Effector CD4-positive, alpha-beta T cell (primary cell): ENCODE data around the gene DBH.
A peak's percentile ranks its signal among the peaks of the same experiment; 100 is the strongest.

Experiments
- DNase-seq: peaks from one replicate; pipeline ENCODE4 v3.0.0-alpha.2; 2020

The DBH gene

DNA sequence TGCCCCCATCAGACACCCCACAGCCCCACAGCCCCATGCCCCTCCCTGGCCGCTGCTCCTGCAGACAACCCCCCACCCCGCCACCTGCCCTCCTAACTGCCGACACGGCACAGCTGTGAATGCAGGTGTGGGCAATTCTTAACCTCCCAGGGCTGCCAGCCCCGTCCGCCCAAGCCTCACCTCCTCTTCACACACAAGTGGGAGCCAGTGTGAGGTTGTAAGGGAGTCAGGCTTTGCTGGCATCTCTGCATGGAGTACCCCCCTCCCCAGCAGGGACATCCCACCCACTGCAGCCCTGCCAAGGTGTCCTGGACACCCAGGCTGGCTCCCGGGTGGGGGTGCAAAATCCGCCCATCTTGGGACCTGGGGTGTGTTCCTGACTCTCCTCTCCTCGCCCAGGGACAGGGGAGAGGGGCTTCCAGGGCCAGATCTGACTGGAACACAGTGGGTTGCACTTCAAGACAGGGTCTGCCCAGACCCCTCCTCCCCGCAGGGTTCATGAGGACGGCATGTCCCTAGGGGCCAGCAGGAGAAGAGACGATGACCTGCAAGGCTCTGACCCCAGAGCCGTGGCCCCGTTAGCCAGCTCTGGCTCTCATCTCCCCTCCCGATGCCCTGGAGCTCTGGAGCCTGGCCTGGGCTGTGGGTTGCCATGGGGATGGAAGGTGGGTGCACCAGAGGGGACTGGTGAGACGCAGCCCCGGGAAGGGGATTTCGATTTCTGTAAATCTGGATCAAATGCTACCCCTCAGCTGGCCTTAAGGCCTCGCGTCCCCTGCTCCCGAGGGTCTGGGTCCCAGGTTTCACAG, 67.6 kb downstream of the DBH start:
- DNase-seq = peak; percentile 12

DNA sequence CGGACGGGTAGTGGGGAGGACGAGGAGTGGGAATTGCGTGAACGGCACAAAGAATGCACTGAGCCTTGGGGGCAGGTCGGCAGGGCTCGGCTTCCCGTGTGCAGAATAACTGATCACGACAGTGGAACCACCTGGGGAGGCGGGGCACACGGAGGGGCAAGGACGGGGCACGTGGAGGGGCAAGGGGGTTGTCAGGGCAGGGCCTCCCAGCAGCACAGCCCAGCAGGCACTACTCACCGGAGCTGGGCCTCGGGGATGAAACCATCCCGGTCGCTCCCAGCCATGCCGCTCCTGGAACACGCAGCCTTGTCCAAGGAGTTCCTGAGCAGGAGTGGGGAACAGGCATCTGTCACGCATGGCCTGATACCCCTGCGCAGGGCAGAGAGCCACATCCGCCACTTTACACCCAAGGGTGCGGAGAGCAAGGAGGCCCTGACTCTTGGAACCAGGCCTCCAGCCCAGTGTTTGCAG, 68.6 kb downstream of the DBH start:
- DNase-seq = no peak

DNA sequence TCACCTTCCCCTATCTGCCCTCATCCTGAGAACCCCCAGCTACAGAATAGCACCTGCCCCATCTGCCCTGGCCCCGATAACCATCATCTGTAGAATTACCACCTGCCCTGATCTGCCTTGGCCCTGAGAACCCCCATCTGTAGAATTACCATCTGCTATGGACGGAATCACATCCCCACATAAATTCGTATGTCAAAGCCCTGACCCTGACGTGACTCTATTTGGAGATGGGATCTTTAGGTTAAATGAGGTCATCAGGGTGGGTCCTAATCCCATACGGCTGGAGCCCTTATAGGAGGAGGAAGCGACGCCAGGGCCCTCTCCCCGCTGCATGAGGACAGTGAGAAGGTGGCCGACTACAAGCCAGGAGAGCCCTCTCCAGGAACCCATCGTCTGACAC, 69.4 kb downstream of the DBH start:
- no peak for DNase-seq

DNA sequence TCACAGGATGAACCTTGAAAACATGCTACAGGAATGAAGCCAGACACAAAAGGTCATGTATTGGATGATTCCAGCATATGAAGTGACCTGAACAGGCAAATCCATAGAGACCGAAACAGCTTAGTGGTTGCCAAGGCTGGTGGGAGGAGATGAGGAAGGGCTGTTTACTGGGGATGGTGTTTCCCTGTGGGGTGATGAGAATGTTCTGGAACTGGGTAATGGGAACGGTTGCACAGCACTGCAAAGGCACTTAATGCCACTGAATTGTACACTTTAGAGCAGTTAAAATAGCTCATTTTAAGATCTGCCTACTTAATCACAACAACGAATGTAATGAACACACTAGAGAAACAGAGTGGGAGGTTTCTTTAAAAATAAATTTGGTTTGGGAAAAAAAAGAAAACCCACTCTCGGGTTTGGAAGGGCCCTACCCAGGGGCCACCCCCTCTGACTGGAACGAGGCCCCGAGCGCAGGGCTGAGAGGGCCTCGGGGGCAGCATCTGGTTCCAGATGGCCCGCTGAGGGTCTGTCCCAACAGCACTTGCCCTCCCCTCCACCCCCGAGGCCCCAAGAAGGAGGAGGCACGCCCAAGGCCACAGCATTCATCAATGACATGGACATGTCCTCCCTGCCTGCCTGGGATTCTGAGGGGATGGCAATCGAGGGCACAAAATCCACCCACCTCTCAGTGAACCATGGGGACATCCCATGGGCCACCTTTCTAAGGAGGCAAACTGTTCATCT, 70.3 kb downstream of the DBH start:
- DNase-seq = no peak

DNA sequence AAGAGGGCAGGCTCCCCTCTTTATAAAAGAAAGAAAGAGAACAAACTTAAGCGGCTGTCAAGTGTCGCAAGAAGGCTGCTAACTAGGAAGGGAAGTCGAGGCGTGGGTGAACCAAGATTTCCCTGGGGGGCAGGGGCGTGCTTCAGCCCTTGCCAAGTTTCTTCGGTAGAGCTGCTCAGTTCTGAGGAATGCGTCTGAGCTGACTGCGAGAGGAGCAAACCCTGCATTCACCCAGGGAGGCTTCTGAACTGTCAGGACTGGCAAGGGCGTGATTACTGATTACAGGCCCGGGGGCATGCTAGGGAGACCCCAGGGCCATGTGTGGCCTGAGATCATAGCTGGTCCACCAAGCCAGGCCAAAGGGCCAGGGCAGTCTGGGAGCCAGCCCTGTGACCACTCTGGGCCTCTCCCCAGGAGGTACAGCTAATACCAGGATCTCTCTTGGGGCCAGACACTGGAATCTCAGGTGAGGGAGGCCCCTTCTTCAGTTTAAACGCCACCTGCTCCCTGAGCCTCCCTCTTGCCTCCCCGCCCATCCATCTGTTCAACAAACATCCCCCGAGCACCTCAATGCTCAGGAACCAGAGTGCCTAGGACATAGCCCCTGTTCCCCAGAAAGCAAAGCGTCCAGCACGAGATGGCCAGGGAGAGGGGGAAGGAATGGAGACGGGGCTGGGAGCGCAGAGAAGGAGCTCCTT, 71.1 kb downstream of the DBH start:
- no peak for DNase-seq

DNA sequence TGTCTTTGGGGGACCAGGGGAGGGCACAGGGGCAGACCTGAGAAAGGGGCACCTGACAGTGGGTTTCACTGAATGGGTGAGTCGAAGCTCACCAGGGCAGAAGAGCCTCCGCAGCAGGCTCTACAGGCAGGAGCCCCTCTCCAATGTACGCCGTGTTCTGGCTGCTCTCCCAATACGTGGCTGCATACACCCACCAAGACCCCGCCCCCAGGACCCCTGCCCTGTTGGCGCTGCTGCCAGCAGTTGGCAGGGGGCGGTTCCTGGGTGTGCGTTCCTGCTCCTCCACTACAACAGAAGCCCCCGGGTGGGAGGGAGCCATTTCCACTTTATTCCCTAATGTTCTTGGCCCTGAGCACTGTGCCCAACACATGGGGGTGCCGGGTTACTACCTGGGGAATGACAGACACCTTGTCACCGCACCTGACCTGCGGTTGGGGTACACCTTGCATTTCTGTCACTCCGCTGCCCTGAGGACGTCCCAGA, 71.6 kb downstream of the DBH start:
- DNase-seq = no peak

DNA sequence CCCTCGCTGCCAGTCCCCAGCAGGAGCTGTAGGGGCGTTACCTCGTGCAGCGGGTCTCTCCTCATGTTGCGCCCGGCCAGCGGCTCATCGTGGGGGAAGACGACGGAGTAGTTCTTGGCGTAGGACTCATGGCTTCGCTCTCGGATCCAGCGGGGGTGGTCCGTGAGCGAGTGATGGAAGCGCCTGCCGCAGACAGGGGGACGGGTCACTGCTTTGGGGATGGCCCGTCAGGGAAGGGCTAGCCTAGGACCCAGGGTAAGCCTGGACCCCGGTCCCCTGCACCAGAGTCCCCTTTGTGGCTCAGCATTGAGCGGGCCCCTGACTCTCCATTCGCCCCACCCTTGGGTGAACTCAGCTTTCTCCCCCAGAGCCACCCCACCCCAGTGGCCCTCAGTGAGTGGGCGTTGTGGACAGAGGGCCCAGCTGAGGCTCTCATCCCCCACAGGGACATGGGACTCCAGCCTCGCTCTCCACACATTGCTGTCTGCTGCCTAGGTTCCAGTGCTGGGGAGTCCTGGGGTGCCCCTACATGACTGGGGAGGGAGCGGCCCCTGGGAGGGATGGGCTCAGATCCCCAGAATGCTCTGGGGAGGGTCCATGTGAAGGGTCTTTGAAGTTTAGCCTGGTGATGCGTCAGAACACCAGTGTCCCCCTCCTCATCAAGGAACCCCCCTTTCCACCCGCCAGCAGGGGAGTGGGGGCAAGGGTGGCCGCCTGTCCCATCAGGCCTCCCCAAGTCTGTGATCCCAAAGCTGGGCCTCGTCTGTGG, 72.3 kb downstream of the DBH start:
- no peak for DNase-seq
